Panc1 (cell line): Measurements from ENCODE around the gene HACD2. TPM values are rescaled to one million over a fixed set of nuclear protein-coding genes. Genes with fewer than 3 reads are reported as not detected.

Experiments
- ATAC-seq: fragments of 200-7000 bp; cut with Tn5 transposase; 2 replicates; pipeline ENCODE4 v1.9.1; 2020; ENCODE audit warnings: mild to moderate bottlenecking, moderate library complexity
- BruUV-seq: library from RNA; stranded (reverse); fragments of 400-500 nt; replicated peaks from 2 replicates; lab custom pipeline; 2021; lab: Mats Ljungman, UMichigan
- CTCF ChIA-PET: fragments of 300-600 bp; sonication (Branson Sonifier 250); formaldehyde crosslinking; loops from one replicate; lab custom pipeline; 2022; ENCODE audit warnings: antibody characterized with exemption; lab: Charles Lee
- POLR2A ChIA-PET: fragments of 300-600 bp; sonication (Branson Sonifier 250); formaldehyde crosslinking; loops from one replicate; lab custom pipeline; 2022; ENCODE audit warnings: antibody characterized with exemption; lab: Charles Lee
- DNase-seq: peaks from one replicate; pipeline ENCODE4 v3.0.0-alpha.2; 2010; ENCODE audit warnings: low read depth, low spot score
- H3K27ac ChIP-seq: 2 replicates; pipeline ENCODE4 v1.5.1; 2011; ENCODE audit warnings: mild to moderate bottlenecking, low read length, inconsistent platforms
- H3K27me3 ChIP-seq: fragments of 200-500 bp; sonication (Bioruptor generic); 2 replicates; pipeline ENCODE4 v1.6.0; 2014; ENCODE audit warnings: low read length, inconsistent platforms; ENCODE audit not compliant: control insufficient read depth, insufficient read depth
- H3K36me3 ChIP-seq: fragments of 200-500 bp; sonication (Bioruptor generic); 2 replicates; pipeline ENCODE4 v1.5.1; 2014; ENCODE audit warnings: inconsistent platforms, mild to moderate bottlenecking, low read length, moderate library complexity; ENCODE audit not compliant: control insufficient read depth, insufficient read depth
- H3K4me1 ChIP-seq: 2 replicates; pipeline ENCODE4 v1.5.1; 2011; ENCODE audit warnings: inconsistent platforms, mild to moderate bottlenecking, low read length, moderate library complexity; ENCODE audit not compliant: control insufficient read depth, insufficient read depth
- H3K4me3 ChIP-seq, 2 experiments: 2 replicates each; pipeline ENCODE4 v1.5.1; 2011 to 2012; ENCODE audit warnings: low read depth in 2 of 2, low read length in 2 of 2, mild to moderate bottlenecking in 2 of 2, inconsistent platforms in 1 of 2, moderate library complexity in 1 of 2
- H3K9me3 ChIP-seq: fragments of 200-500 bp; sonication (Bioruptor generic); 2 replicates; pipeline ENCODE4 v1.5.1; 2014; ENCODE audit warnings: low read depth, mild to moderate bottlenecking, inconsistent platforms, low read length, moderate library complexity; ENCODE audit not compliant: control insufficient read depth, insufficient read depth
- CTCF ChIP-seq: fragments of 450-650 bp; IDR thresholded peaks from 2 replicates; pipeline ENCODE4 v1.5.1; 2017; ENCODE audit warnings: mild to moderate bottlenecking
- POLR2AphosphoS5 ChIP-seq: IDR thresholded peaks from 2 replicates; pipeline ENCODE4 v1.6.1; 2012; ENCODE audit warnings: mild to moderate bottlenecking, low read depth, low read length, moderate library complexity
- REST ChIP-seq, 2 experiments: IDR thresholded peaks; 2 replicates each; pipeline ENCODE4 v1.6.1; 2011 to 2012; ENCODE audit warnings: low read depth in 2 of 2, control low read depth in 1 of 2, low read length in 1 of 2, mild to moderate bottlenecking in 1 of 2, moderate library complexity in 1 of 2; ENCODE audit not compliant: insufficient read depth in 1 of 2
- SIN3A ChIP-seq: IDR thresholded peaks from 2 replicates; pipeline ENCODE4 v1.6.1; 2012; ENCODE audit warnings: low read depth, mild to moderate bottlenecking, low read length, moderate library complexity, borderline replicate concordance; ENCODE audit not compliant: insufficient read depth
- TCF7L2 ChIP-seq: IDR thresholded peaks from 2 replicates; pipeline ENCODE4 v1.6.1; 2011; ENCODE audit warnings: mild to moderate bottlenecking, low read depth, low read length, inconsistent platforms
- in situ Hi-C: cut with HindIII; loops from 2 replicates; pipeline ENCODE4 v1.10.0; 2016; ENCODE audit warnings: low sequenced_read_pairs, low pct_unique_long_range_greater_than_20kb
- intact Hi-C: fragments of 100-400 bp; cut with micrococcal nuclease; formaldehyde crosslinking; loops from one replicate; pipeline ENCODE4 v1.10.0; 2022; ENCODE audit not compliant: unreplicated experiment
- total RNA-seq: library from RNA; stranded (reverse); gene quantifications from one replicate; pipeline ENCODE4 v1.2.1, GENCODE V29; 2021; ENCODE audit not compliant: unreplicated experiment

Gene HACD2
- total RNA-seq, 1 experiment from 2014 or later: 58.6 TPM

GRCh38 chr3:123451186-123451585 lies 133.7 kb downstream of the HACD2 start:
- Histone ChIP-seq H3K9me3 (no peaks in the 10 kb centered on the region), H3K27ac (no peak overlapping the region), H3K4me3 (no peak overlapping the region), H3K27me3 (peaks cover 21% of the 10 kb centered on the region), H3K36me3 (no peaks in the 10 kb centered on the region), H3K4me1 (no peaks in the 10 kb centered on the region; the same call in 1 of the 2 replicates)
- intact Hi-C loops: loop anchor here (2.0 kb wide), 1 partner anchor 14 kb away; no protein-coding TSS in a partner anchor
- ATAC-seq (no peak), DNase-seq (no peak)
- BruUV-seq: no TSS peak
- no peak for TF ChIP-seq SIN3A
- no peak for TF ChIP-seq POLR2AphosphoS5
- TF ChIP-seq TCF7L2: no peak
- TF ChIP-seq CTCF: no peak
- TF ChIP-seq REST (IDR thresholded peaks at IDR 0.05; ENCODE audit: insufficient read depth in 1 of 2, low read depth in 2 of 2, low read length in 1 of 2): no peak
- in situ Hi-C loops: no loop called here
- CTCF ChIA-PET: no interaction called here
- POLR2A ChIA-PET: no interaction called here

- peak overlapping the region; percentile 43 to 52 for H3K4me3 ChIP-seq
- peaks cover 26% of the 10 kb centered on the region for H3K27me3 ChIP-seq
- intact Hi-C loops: loop anchor here (2.0 kb wide), 1 partner anchor 13 kb away; no protein-coding TSS in a partner anchor
- CTCF ChIA-PET: interaction anchor here (0.5 kb wide), 1 partner anchor 87 kb away, joined by 3 read pairs; no protein-coding TSS in a partner anchor
- H3K9me3 ChIP-seq: no peaks in the 10 kb centered on the region
- in situ Hi-C loops: no loop called here
- POLR2A ChIA-PET: no interaction called here
- no peaks in the 10 kb centered on the region for H3K36me3 ChIP-seq
- TF ChIP-seq SIN3A (no peak), CTCF (no peak), POLR2AphosphoS5 (no peak), REST (IDR thresholded peaks at IDR 0.05; ENCODE audit: insufficient read depth in 1 of 2, low read depth in 2 of 2, low read length in 1 of 2) (no peak), TCF7L2 (no peak)
- BruUV-seq: no TSS peak
- ATAC-seq (peak; percentile 41), DNase-seq (no peak)
- H3K27ac ChIP-seq: no peak overlapping the region
- H3K4me1 ChIP-seq: no peaks in the 10 kb centered on the region; the same call in 1 of the 2 replicates
These were observed 134.8 kb downstream of the HACD2 start for GRCh38 chr3:123449997-123450604.
